Spleen (tissue), 11 donors: ENCODE measurements around the gene GAS7. TPM values are rescaled to one million over a fixed set of nuclear protein-coding genes. Genes with fewer than 3 reads are reported as not detected.
A peak's percentile ranks its signal among the peaks of the same experiment; 100 is the strongest.

Experiments used
- DNase-seq: peaks from one replicate; pipeline ENCODE4 v3.0.0-alpha.2; 2020
- H3K27ac ChIP-seq, 8 donors: fragments of 200-600 bp; sonication (generic) in 7 of 8; 1 replicate in 4 of 8; 2 replicates in 4 of 8; pipeline versions ENCODE4 v1.5.0 to v1.8.0; 2016 to 2021; ENCODE audit warnings: inconsistent platforms in 4 of 8, mild to moderate bottlenecking in 4 of 8, moderate library complexity in 1 of 8
- H3K27me3 ChIP-seq, 7 donors: fragments of 200-600 bp; sonication (generic) in 6 of 7; replicated peaks in 1 of 7; 1 replicate in 4 of 7; 2 replicates in 3 of 7; pipeline versions ENCODE4 v1.5.0 to v1.8.0; 2016 to 2021; ENCODE audit warnings: inconsistent platforms in 3 of 7, mild to moderate bottlenecking in 1 of 7
- H3K36me3 ChIP-seq, 6 donors: fragments of 200-600 bp; sonication (generic) in 5 of 6; 1 replicate in 4 of 6; 2 replicates in 2 of 6; pipeline versions ENCODE4 v1.5.0 to v1.8.0; 2016 to 2021; ENCODE audit warnings: inconsistent platforms in 2 of 6
- H3K4me1 ChIP-seq, 6 donors: fragments of 200-600 bp; sonication (generic) in 5 of 6; 1 replicate in 3 of 6; 2 replicates in 3 of 6; pipeline versions ENCODE4 v1.5.0 to v1.8.0; 2016 to 2021; ENCODE audit warnings: inconsistent platforms in 3 of 6
- H3K4me3 ChIP-seq, 8 donors: fragments of 200-600 bp; sonication (generic) in 7 of 8; 1 replicate in 4 of 8; 2 replicates in 4 of 8; pipeline versions ENCODE4 v1.5.0 to v1.8.0; 2016 to 2021; ENCODE audit warnings: inconsistent platforms in 4 of 8, mild to moderate bottlenecking in 4 of 8, moderate library complexity in 2 of 8
- H3K9me3 ChIP-seq, 8 donors: fragments of 200-600 bp; sonication (generic) in 7 of 8; 1 replicate in 4 of 8; 2 replicates in 4 of 8; pipeline versions ENCODE4 v1.5.0 to v1.8.0; 2016 to 2021; ENCODE audit warnings: inconsistent platforms in 4 of 8
- POLR2A ChIP-seq, 3 donors: fragments of 450-650 bp; IDR thresholded peaks; one replicate each; pipeline ENCODE4 v1.5.1; 2017; ENCODE audit warnings: antibody characterized with exemption in 3 of 3, mild to moderate bottlenecking in 1 of 3
- POLR2AphosphoS5 ChIP-seq, 3 donors: sonication (generic); formaldehyde crosslinking; IDR thresholded peaks; one replicate each; pipeline ENCODE4 v1.5.1; 2017; ENCODE audit warnings: antibody characterized with exemption in 3 of 3
- WGBS, 5 donors: extraction: QIAGEN DNeasy Blood & Tissue Kit in 3 of 5; methylation state at CpG; one replicate each; pipeline versions ENCODE4 v1.1.5 to v1.1.7; 2013 to 2018; 5-methylcytosine and 5-hydroxymethylcytosine counted together
- intact Hi-C: fragments of 100-400 bp; cut with DNase I; formaldehyde crosslinking; loops from one replicate; pipeline ENCODE4 v1.15.0; 2023; ENCODE audit warnings: low total_unique reads
- polyA plus RNA-seq, 3 donors: library from polyadenylated mRNA; stranded (reverse); fragments of 200-250 nt; gene quantifications; one replicate each; pipeline ENCODE4 v1.2.1, GENCODE V29; 2013
- total RNA-seq, 7 donors: library from RNA; depleted of rRNA in 3 of 7; stranded (reverse); fragments of >200 nt in 3 of 7; fragmentation: NEBNext Ultra II Directional in 4 of 7; extraction: Animal tissue kit (Norgen Biotek cat#: 25700) in 4 of 7; gene quantifications; one replicate each; pipeline versions ENCODE4 v1.1.0 to v1.2.1, GENCODE V29; 2016 to 2021
- TF ChIP-seq, protein P1 (sequence below), 11 experiments: fragments of 200-600 bp in 7 of 11; fragments of 450-650 bp in 4 of 11; sonication (generic) in 4 of 11; IDR thresholded peaks in 8 of 11; conservative IDR thresholded peaks in 3 of 11; 1 replicate in 7 of 11; 2 replicates in 4 of 11; pipeline versions ENCODE4 v1.4.0 to v1.8.0; 2016 to 2021; ENCODE audit warnings: antibody characterized with exemption in 11 of 11, inconsistent platforms in 4 of 11, mild to moderate bottlenecking in 1 of 11
- donor health status: healthy with polysubstance abuse.
- donor health status: DM: no; HTN: no; CAD: no; lungs with moderate emphysema.
- donor health status: DM: no; HTN: no; CAD: no.
- donor health status: Bipolar disorder and iron deficiency.
- donor health status: healthy.
- donor health status: DM: no; HTN: no; CAD: no.
- donor health status: DM: yes; HTN: yes; CAD: no.

The GAS7 gene
- total and polyA plus RNA-seq, 10 donors: 4.1 to 127 (median 60.9) TPM

DNA sequence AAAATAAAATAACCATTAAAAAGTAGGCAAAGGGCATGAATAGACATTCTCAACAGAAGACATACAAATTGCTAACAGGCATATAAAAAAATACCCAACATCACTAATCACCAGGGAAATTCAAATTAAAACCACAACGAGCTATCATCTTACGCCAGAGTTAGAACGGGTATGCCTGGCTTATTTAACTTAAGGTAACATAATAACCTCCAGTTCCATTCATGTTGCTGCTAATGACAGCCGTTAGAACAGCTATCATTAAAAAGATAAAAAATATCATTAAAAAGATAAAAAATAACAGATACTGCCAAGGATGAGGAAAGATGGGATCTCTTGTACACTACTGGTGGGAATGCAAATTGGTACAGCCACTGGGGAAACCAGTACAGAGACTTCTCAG is 89.3 kb downstream of the GAS7 start:
- no peaks in the 10 kb centered on the region for H3K27me3 ChIP-seq
- DNase-seq: no peak
- intact Hi-C loops: no loop called here
- H3K4me3 ChIP-seq: no peak overlapping the region
- no peaks in the 10 kb centered on the region for H3K36me3 ChIP-seq
- WGBS, 5 donors: 74 to 81% (median 78%) methylated on average over 4 of the region's 4 CpGs
- H3K9me3 ChIP-seq: no peaks in the 10 kb centered on the region
- no peak overlapping the region for H3K27ac ChIP-seq
- no peak for TF ChIP-seq POLR2AphosphoS5 (IDR thresholded peaks at IDR 0.05)
- TF ChIP-seq POLR2A (IDR thresholded peaks at IDR 0.05): no peak
- H3K4me1 ChIP-seq: peaks cover 3 to 74% (median 26%) of the 10 kb centered on the region in 6 donors

DNA sequence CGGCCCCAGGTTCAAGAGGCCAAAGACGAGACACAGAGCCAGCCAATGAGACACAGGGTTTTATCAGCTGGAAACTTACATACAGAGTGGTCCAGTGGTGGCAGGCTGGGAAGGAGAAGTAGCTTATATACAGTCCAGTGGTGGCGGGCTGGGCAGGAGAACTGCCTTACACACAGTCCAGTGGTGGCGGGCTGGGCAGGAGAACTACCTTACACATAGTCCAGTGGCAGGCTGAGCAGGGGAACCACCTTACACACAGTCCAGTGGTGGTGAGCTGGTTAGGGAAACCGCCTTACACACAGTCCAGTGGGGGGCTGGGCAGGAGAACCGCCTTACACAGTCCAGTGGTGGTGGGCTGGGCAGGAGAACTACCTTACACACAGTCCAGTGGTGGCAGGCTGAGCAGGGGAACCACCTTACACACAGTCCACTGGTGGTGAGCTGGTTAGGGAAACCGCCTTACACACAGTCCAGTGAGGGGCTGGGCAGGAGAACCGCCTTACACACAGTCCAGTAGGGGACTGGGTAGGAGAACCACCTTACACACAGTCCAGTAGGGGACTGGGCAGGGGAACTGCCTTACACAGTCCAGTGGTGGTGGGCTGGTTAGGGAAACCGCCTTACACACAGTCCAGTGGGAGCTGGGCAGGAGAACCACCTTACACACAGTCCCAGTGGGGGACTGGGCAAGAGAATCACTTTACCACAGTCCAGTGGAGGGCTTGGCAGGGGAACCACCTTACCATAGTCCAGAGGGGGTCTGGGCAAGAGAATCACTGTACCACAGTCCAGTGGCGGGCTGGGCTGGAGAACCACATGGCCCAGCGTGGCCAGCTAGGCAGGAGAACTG is 90.9 kb downstream of the GAS7 start:
- intact Hi-C loops: no loop called here
- Histone ChIP-seq H3K36me3 (no peaks in the 10 kb centered on the region), H3K4me1 (peaks cover 0 to 59% (median 13%) of the 10 kb centered on the region in 6 donors), H3K27me3 (no peaks in the 10 kb centered on the region), H3K4me3 (peak overlapping the region in 1 of 8 donors; percentile 19), H3K27ac (peak overlapping the region in 5 of 8 donors; percentile 46 to 76 (median 71)), H3K9me3 (no peaks in the 10 kb centered on the region)
- WGBS, 5 donors: 64 to 83% (median 71%) methylated on average over 11 of the region's 11 CpGs
- TF ChIP-seq POLR2A (IDR thresholded peaks at IDR 0.05): no peak
- TF ChIP-seq, protein P1, sequence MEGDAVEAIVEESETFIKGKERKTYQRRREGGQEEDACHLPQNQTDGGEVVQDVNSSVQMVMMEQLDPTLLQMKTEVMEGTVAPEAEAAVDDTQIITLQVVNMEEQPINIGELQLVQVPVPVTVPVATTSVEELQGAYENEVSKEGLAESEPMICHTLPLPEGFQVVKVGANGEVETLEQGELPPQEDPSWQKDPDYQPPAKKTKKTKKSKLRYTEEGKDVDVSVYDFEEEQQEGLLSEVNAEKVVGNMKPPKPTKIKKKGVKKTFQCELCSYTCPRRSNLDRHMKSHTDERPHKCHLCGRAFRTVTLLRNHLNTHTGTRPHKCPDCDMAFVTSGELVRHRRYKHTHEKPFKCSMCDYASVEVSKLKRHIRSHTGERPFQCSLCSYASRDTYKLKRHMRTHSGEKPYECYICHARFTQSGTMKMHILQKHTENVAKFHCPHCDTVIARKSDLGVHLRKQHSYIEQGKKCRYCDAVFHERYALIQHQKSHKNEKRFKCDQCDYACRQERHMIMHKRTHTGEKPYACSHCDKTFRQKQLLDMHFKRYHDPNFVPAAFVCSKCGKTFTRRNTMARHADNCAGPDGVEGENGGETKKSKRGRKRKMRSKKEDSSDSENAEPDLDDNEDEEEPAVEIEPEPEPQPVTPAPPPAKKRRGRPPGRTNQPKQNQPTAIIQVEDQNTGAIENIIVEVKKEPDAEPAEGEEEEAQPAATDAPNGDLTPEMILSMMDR (IDR thresholded peaks at IDR 0.05 in 8 of 11, conservative IDR thresholded peaks at IDR 0.05 in 3 of 11): no peak
- no peak for TF ChIP-seq POLR2AphosphoS5 (IDR thresholded peaks at IDR 0.05)
- DNase-seq: peak; percentile 89

DNA sequence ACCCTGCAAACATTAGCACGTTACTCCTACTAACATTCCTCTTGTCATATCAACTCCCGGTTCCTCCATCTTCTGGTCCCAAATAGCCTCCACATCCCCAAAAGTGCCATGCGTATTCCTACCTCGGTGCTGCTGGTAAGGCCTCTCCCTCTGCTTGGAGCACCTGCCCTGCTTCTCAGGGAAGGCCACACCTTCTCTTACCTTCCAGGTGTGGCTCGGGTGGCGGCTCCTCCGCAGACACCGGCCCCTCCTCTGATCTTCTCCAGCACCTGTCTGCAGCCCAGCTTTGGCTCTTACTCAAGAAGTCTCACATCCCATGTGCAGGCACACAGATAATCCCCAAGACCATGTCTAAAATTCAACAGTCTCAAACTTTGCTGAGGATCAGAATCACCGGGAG is 92.3 kb downstream of the GAS7 start:
- H3K9me3 ChIP-seq: no peaks in the 10 kb centered on the region
- H3K4me1 ChIP-seq: peaks cover 0 to 48% (median 10%) of the 10 kb centered on the region in 6 donors
- WGBS, 5 donors: 85 to 97% (median 94%) methylated on average over 9 of the region's 9 CpGs
- H3K4me3 ChIP-seq: no peak overlapping the region
- H3K27me3 ChIP-seq: no peaks in the 10 kb centered on the region
- H3K36me3 ChIP-seq: no peaks in the 10 kb centered on the region
- intact Hi-C loops: no loop called here
- no peak for DNase-seq
- TF ChIP-seq POLR2AphosphoS5 (IDR thresholded peaks at IDR 0.05): no peak
- peak overlapping the region in 1 of 8 donors; percentile 73 for H3K27ac ChIP-seq

DNA sequence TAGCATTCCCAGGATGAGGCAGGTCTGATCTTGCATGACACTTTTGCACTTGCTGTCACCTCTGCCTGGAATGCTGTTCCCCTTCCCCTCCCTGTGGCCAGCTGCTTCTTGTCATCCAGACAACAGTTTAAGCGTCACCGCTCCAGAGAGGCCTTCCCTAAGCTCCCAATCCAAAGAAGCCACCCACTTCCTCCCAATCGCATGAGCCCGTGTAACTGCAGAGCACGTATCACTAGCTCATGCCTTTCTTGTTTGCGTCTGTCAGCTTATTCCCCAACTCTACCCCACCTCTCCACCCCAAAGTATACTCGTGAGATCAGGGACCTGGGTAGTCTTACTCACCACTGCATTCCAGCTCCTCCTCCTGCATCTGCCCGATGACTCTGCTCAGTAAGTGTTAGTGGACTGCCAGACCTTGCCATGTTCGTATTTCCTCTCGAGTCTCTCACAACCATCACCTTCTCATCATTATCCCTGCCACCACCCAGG is 92.8 kb downstream of the GAS7 start:
- Histone ChIP-seq H3K36me3 (no peaks in the 10 kb centered on the region), H3K4me1 (peaks cover 0 to 48% (median 10%) of the 10 kb centered on the region in 6 donors), H3K9me3 (no peaks in the 10 kb centered on the region), H3K27me3 (no peaks in the 10 kb centered on the region), H3K4me3 (no peak overlapping the region), H3K27ac (peak overlapping the region in 1 of 8 donors; percentile 73)
- DNase-seq: no peak
- intact Hi-C loops: no loop called here
- WGBS, 5 donors: 65 to 78% (median 76%) methylated on average over 10 of the region's 10 CpGs
- TF ChIP-seq, protein P1 (IDR thresholded peaks at IDR 0.05 in 8 of 11, conservative IDR thresholded peaks at IDR 0.05 in 3 of 11): no peak
- TF ChIP-seq POLR2AphosphoS5 (IDR thresholded peaks at IDR 0.05) (peak in 2 of 3 donors; percentile 59 to 64), POLR2A (IDR thresholded peaks at IDR 0.05) (no peak)

DNA sequence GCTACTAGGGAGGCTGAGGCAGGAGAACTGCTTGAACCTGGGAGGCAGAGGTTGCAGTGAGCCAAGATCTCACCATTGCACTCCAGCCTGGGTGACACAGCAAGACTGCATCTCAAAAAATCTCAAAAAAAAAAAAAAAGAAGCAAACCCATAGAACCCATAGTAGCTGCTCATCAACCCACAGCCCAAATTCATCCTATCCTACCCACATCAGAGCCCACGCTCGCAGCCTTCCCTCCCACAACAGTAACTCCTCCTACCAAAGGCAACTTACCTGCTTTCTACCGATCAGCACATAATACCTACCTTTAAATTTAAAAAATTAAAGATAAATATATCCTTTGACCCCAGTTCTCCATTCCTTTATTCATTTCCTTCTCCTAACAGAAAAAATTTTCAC is 94.7 kb downstream of the GAS7 start:
- Histone ChIP-seq H3K36me3 (no peaks in the 10 kb centered on the region), H3K27ac (no peak overlapping the region), H3K4me3 (no peak overlapping the region), H3K9me3 (no peaks in the 10 kb centered on the region), H3K27me3 (no peaks in the 10 kb centered on the region), H3K4me1 (peaks cover 0 to 61% (median 14%) of the 10 kb centered on the region in 6 donors)
- intact Hi-C loops: no loop called here
- TF ChIP-seq, protein P1 (IDR thresholded peaks at IDR 0.05 in 8 of 11, conservative IDR thresholded peaks at IDR 0.05 in 3 of 11): no peak
- TF ChIP-seq POLR2A (IDR thresholded peaks at IDR 0.05): no peak
- TF ChIP-seq POLR2AphosphoS5 (IDR thresholded peaks at IDR 0.05): no peak
- no peak for DNase-seq
- WGBS, 5 donors: 68 to 93% (median 87%) methylated on average over 3 of the region's 3 CpGs
